GM12801 (cell line): ENCODE results near the gene SGCD.

Source experiments
- CTCF ChIP-seq: IDR thresholded peaks from one replicate; pipeline ENCODE4 v1.5.1; 2011; ENCODE audit warnings: control low read depth; ENCODE audit not compliant: insufficient read length; ENCODE audit errors: extremely low read depth

Gene SGCD

GRCh38 chr5:156527611-156528010 lies 200.6 kb downstream of the SGCD start:
- TF ChIP-seq CTCF, result no peak

GRCh38 chr5:156528673-156529072 lies 201.7 kb downstream of the SGCD start:
- TF ChIP-seq CTCF, result no peak

- TF ChIP-seq CTCF, result no peak
These were observed 202.9 kb downstream of the SGCD start for GRCh38 chr5:156529892-156530291.

- no peak for TF ChIP-seq CTCF
These were observed 204.2 kb downstream of the SGCD start for GRCh38 chr5:156531199-156531598.

GRCh38 chr5:156532921-156533320 lies 206.0 kb downstream of the SGCD start:
- no peak for TF ChIP-seq CTCF

- no peak for TF ChIP-seq CTCF
These were observed 207.1 kb downstream of the SGCD start for GRCh38 chr5:156534085-156534484.

GRCh38 chr5:156534906-156535485 lies 208.0 kb downstream of the SGCD start:
- no peak for TF ChIP-seq CTCF
